ENCODE data around the gene SULT1B1.
"Not testable (repeated sequence)": the region's sequence is repeated elsewhere in the genome, so short reads cannot be mapped to it uniquely, and the experiment has no call there.

SULT1B1 gene

DNA sequence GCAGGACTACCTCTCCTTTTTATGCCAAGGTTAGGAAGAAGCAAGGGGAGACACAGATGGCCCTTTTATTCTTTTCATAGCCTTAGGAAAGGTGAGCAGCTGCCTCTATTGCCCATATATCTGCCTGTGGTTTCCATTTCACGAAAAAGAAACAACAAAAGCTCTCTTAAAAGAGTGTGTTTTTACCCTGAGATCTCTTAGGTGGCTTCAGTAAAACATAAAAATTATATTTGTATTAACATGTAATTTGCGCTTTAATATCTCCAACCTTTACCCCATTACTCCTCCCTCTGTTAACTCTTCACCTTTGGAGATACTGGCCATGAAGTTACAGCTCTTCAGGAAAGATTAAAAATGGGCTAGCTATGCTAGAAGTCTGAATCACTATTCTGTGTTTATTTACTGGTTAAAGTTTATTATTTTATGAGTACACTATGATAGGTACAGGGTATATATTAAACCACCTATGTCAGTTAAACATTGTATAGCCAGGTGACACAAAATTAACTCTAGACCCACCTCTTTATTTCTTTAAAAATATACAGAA lies 15.0 kb upstream of the SULT1B1 start:
- Histone ChIP-seq H3K4me3 (ENCODE audit: low read depth in 1 of 2, low read length in 2 of 2) (no peak overlapping the region), H3K4me1 (ENCODE audit: insufficient read depth, low read length) (no peaks in the 10 kb centered on the region), H3K27ac (ENCODE audit: low read depth, low read length) (no peak overlapping the region), H3K27me3 (ENCODE audit: control insufficient read depth in 1 of 2, insufficient read depth in 2 of 2, low read length in 2 of 2) (no peaks in the 10 kb centered on the region), H3K36me3 (ENCODE audit: insufficient read depth, low read length) (no peaks in the 10 kb centered on the region), H3K9ac (ENCODE audit: low read length) (no peak overlapping the region), H3K9me3 (ENCODE audit: low read length) (no peaks in the 10 kb centered on the region)

- Histone ChIP-seq H3K36me3 (ENCODE audit: insufficient read depth, low read length) (no peaks in the 10 kb centered on the region), H3K4me3 (ENCODE audit: low read depth in 1 of 2, low read length in 2 of 2) (no peak overlapping the region), H3K9me3 (ENCODE audit: low read length) (no peaks in the 10 kb centered on the region), H3K27ac (ENCODE audit: low read depth, low read length) (no peak overlapping the region), H3K9ac (ENCODE audit: low read length) (no peak overlapping the region), H3K27me3 (ENCODE audit: control insufficient read depth in 1 of 2, insufficient read depth in 2 of 2, low read length in 2 of 2) (no peaks in the 10 kb centered on the region), H3K4me1 (ENCODE audit: insufficient read depth, low read length) (no peaks in the 10 kb centered on the region)
Measured at GRCh38 chr4:69773484-69773883, 13.1 kb upstream of the SULT1B1 start.

DNA sequence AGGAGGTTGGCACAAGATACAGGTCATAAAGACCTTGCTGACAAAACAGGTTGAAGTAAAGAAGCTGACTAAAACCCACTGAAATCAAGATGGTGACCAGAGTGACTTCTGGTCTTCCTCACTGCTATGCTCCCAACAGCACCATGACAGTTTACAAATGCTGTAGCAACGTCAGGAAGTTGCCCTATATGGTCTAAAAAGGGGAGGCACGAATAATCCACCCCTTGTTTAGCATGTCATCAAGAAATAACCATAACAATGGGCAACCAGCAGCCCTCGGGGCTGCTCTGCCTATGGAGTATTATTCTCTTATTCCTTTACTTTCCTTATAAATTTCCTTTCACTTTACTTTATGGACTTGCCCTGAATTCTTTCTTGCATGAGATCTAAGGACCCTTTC lies 8.1 kb upstream of the SULT1B1 start:
- H3K9ac ChIP-seq (ENCODE audit: low read length); H3K27ac ChIP-seq (ENCODE audit: low read depth, low read length); H3K36me3 ChIP-seq (ENCODE audit: insufficient read depth, low read length); H3K4me1 ChIP-seq (ENCODE audit: insufficient read depth, low read length); H3K9me3 ChIP-seq (ENCODE audit: low read length); H3K27me3 ChIP-seq (ENCODE audit: control insufficient read depth in 1 of 2, insufficient read depth in 2 of 2, low read length in 2 of 2); H3K4me3 ChIP-seq (ENCODE audit: low read depth in 1 of 2, low read length in 2 of 2): not testable (repeated sequence)

DNA sequence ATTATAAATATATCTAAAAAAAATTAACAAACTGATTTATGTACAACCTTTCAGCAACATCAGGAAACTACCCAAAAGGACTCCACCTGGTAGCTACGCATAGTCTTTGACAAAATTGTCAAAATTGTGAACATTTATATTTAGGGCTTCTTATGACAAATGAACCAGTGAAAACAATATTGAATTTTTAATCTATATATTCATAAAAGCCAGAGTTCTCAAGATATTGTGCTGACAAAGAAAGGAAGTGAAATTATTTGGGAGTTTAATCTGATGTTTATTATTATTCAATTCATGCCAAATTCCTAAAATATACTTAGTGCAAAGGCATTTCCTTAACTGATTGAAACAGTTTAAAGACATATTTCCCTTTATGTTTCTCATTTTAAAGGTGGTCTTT lies 5.3 kb upstream of the SULT1B1 start:
- Histone ChIP-seq H3K4me3 (ENCODE audit: low read depth in 1 of 2, low read length in 2 of 2) (no peak overlapping the region), H3K27ac (ENCODE audit: low read depth, low read length) (no peak overlapping the region), H3K27me3 (ENCODE audit: control insufficient read depth in 1 of 2, insufficient read depth in 2 of 2, low read length in 2 of 2) (no peaks in the 10 kb centered on the region), H3K9me3 (ENCODE audit: low read length) (no peaks in the 10 kb centered on the region), H3K36me3 (ENCODE audit: insufficient read depth, low read length) (no peaks in the 10 kb centered on the region), H3K4me1 (ENCODE audit: insufficient read depth, low read length) (no peaks in the 10 kb centered on the region), H3K9ac (ENCODE audit: low read length) (no peak overlapping the region)

DNA sequence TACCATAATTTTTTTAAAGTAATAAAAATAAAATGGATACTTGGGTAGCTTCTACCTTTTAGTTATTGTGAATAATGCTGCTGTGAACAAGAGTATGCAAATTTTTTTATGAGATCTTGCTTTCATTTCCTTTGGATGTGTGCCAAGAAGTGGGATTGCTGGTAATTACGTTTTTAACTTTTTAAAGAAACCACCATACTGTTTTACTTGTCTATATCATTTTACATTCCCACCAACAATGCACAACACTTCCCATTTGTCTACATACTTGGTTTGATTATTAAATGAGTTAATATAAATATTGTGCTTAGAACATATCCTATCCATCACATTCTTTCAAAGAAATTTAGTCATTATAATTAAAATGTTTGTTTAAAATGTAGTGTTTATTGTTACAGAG lies 3.9 kb upstream of the SULT1B1 start:
- no peaks in the 10 kb centered on the region for H3K9me3 ChIP-seq (ENCODE audit: low read length)
- H3K4me3 ChIP-seq (ENCODE audit: low read depth in 1 of 2, low read length in 2 of 2), result no peak overlapping the region
- no peak overlapping the region for H3K9ac ChIP-seq (ENCODE audit: low read length)
- no peaks in the 10 kb centered on the region for H3K4me1 ChIP-seq (ENCODE audit: insufficient read depth, low read length)
- no peaks in the 10 kb centered on the region for H3K36me3 ChIP-seq (ENCODE audit: insufficient read depth, low read length)
- H3K27me3 ChIP-seq (ENCODE audit: control insufficient read depth in 1 of 2, insufficient read depth in 2 of 2, low read length in 2 of 2), result no peaks in the 10 kb centered on the region
- no peak overlapping the region for H3K27ac ChIP-seq (ENCODE audit: low read depth, low read length)

DNA sequence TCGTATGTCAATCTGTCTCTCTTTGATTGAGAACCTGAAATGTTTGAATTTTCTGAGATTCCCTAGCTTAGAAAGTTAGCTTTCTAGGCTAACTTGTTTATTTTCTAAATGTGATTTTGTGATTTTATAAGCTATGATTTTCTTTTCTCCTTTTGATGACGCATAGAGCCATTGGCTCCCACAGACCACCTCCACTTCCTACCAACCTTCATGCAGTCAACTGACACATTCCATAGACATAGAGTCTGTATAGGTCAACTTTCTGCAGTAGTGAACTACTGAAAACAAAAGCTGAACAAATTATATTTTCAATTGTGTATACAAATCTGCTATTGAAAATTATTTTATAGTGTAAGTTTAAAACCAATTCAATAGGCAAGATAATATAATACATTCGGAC lies 2.8 kb upstream of the SULT1B1 start:
- H3K9ac ChIP-seq (ENCODE audit: low read length), result no peak overlapping the region
- H3K4me3 ChIP-seq (ENCODE audit: low read depth in 1 of 2, low read length in 2 of 2), result no peak overlapping the region
- H3K9me3 ChIP-seq (ENCODE audit: low read length), result no peaks in the 10 kb centered on the region

GRCh38 chr4:69759189-69759604 lies 1.2 kb downstream of the SULT1B1 start:
- Histone ChIP-seq H3K4me3 (ENCODE audit: low read depth in 1 of 2, low read length in 2 of 2) (no peak overlapping the region), H3K27ac (ENCODE audit: low read depth, low read length) (no peak overlapping the region), H3K36me3 (ENCODE audit: insufficient read depth, low read length) (no peaks in the 10 kb centered on the region), H3K9me3 (ENCODE audit: low read length) (no peaks in the 10 kb centered on the region), H3K27me3 (ENCODE audit: control insufficient read depth in 1 of 2, insufficient read depth in 2 of 2, low read length in 2 of 2) (no peaks in the 10 kb centered on the region), H3K4me1 (ENCODE audit: insufficient read depth, low read length) (no peaks in the 10 kb centered on the region), H3K9ac (ENCODE audit: low read length) (no peak overlapping the region)

More for the DNA sequence above, 2.8 kb upstream of the SULT1B1 start:
- no peak overlapping the region for H3K27ac ChIP-seq (ENCODE audit: low read depth, low read length)
- no peaks in the 10 kb centered on the region for H3K27me3 ChIP-seq (ENCODE audit: control insufficient read depth in 1 of 2, insufficient read depth in 2 of 2, low read length in 2 of 2)
- no peaks in the 10 kb centered on the region for H3K36me3 ChIP-seq (ENCODE audit: insufficient read depth, low read length)
- no peaks in the 10 kb centered on the region for H3K4me1 ChIP-seq (ENCODE audit: insufficient read depth, low read length)

DNA sequence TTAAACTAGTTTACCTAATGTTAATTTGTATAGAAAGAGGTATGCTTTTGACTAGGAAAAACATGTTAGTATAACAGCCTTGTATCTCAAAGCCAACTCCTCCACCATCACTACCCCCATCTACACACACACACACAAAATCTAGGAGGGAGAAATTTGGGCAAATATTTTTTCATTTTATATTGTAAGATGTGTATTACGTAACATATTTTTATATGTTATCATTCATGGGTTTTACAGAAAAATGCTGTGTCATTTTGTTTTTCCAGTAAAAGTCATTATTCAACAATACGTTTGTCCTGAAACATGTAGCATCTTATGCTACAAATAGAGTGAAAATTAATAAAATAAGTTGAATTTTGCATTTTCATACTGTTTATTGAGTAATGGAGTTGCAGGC lies 3.0 kb downstream of the SULT1B1 start:
- Histone ChIP-seq H3K9ac (ENCODE audit: low read length) (no peak overlapping the region), H3K9me3 (ENCODE audit: low read length) (no peaks in the 10 kb centered on the region), H3K4me1 (ENCODE audit: insufficient read depth, low read length) (no peaks in the 10 kb centered on the region), H3K27me3 (ENCODE audit: control insufficient read depth in 1 of 2, insufficient read depth in 2 of 2, low read length in 2 of 2) (no peaks in the 10 kb centered on the region), H3K36me3 (ENCODE audit: insufficient read depth, low read length) (no peaks in the 10 kb centered on the region), H3K4me3 (ENCODE audit: low read depth in 1 of 2, low read length in 2 of 2) (no peak overlapping the region), H3K27ac (ENCODE audit: low read depth, low read length) (no peak overlapping the region)

GRCh38 chr4:69754926-69755580 lies 5.4 kb downstream of the SULT1B1 start:
- Histone ChIP-seq H3K9ac (ENCODE audit: low read length) (no peak overlapping the region), H3K27ac (ENCODE audit: low read depth, low read length) (no peak overlapping the region), H3K4me3 (ENCODE audit: low read depth in 1 of 2, low read length in 2 of 2) (no peak overlapping the region)

DNA sequence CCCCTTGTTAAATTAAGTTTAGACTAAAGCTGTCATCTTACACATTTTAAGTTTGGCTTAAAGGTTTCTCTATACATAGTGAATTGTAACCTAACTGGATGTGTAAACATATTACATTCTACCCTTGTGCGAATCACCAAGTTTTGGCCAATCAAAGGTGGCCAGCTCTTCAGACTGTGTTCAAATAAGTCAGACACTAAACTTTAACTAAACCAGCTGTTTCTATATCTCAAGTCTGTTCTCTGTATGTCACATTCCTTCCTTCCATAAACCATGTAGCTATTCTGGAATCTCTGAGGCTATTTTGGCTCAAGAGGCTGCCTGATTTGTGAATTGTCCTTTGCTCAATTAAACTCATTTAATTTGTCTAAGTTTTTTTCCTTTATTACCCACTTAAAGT lies 6.7 kb downstream of the SULT1B1 start:
- no peak overlapping the region for H3K27ac ChIP-seq (ENCODE audit: low read depth, low read length)
- no peaks in the 10 kb centered on the region for H3K27me3 ChIP-seq (ENCODE audit: control insufficient read depth in 1 of 2, insufficient read depth in 2 of 2, low read length in 2 of 2)
- no peak overlapping the region for H3K9ac ChIP-seq (ENCODE audit: low read length)
- H3K36me3 ChIP-seq (ENCODE audit: insufficient read depth, low read length), result no peaks in the 10 kb centered on the region
- no peaks in the 10 kb centered on the region for H3K4me1 ChIP-seq (ENCODE audit: insufficient read depth, low read length)
- no peak overlapping the region for H3K4me3 ChIP-seq (ENCODE audit: low read depth in 1 of 2, low read length in 2 of 2)
- no peaks in the 10 kb centered on the region for H3K9me3 ChIP-seq (ENCODE audit: low read length)

More at GRCh38 chr4:69754926-69755580, 5.4 kb downstream of the SULT1B1 start:
- Histone ChIP-seq H3K27me3 (ENCODE audit: control insufficient read depth in 1 of 2, insufficient read depth in 2 of 2, low read length in 2 of 2) (no peaks in the 10 kb centered on the region), H3K9me3 (ENCODE audit: low read length) (no peaks in the 10 kb centered on the region), H3K4me1 (ENCODE audit: insufficient read depth, low read length) (no peaks in the 10 kb centered on the region), H3K36me3 (ENCODE audit: insufficient read depth, low read length) (no peaks in the 10 kb centered on the region)

DNA sequence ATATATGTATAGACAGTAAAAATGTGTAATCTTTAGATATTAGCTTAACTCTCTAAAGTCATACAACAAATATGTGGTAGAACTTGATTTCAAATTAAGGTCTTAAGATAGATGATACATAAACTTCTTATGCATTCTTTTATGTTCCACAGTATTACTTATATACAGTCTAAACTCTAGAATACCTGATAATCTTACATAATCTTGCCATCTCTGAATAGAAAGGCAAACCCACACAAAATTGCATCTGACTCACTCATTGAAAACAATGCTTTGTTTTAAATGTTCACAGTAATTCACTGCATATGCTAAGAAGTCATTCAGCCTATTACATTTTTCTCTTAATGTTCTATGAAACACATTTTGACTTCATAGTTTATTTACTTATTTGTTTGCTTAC lies 10.1 kb downstream of the SULT1B1 start:
- H3K4me1 ChIP-seq (ENCODE audit: insufficient read depth, low read length), result no peaks in the 10 kb centered on the region
- H3K27ac ChIP-seq (ENCODE audit: low read depth, low read length), result no peak overlapping the region
- no peak overlapping the region for H3K4me3 ChIP-seq (ENCODE audit: low read depth in 1 of 2, low read length in 2 of 2)
- no peaks in the 10 kb centered on the region for H3K9me3 ChIP-seq (ENCODE audit: low read length)
- no peaks in the 10 kb centered on the region for H3K36me3 ChIP-seq (ENCODE audit: insufficient read depth, low read length)
- no peaks in the 10 kb centered on the region for H3K27me3 ChIP-seq (ENCODE audit: control insufficient read depth in 1 of 2, insufficient read depth in 2 of 2, low read length in 2 of 2)
- H3K9ac ChIP-seq (ENCODE audit: low read length), result no peak overlapping the region

- no peaks in the 10 kb centered on the region for H3K36me3 ChIP-seq (ENCODE audit: insufficient read depth, low read length)
- H3K4me1 ChIP-seq (ENCODE audit: insufficient read depth, low read length), result no peaks in the 10 kb centered on the region
- no peak overlapping the region for H3K27ac ChIP-seq (ENCODE audit: low read depth, low read length)
- H3K9me3 ChIP-seq (ENCODE audit: low read length), result no peaks in the 10 kb centered on the region
- no peak overlapping the region for H3K4me3 ChIP-seq (ENCODE audit: low read depth in 1 of 2, low read length in 2 of 2)
- H3K27me3 ChIP-seq (ENCODE audit: control insufficient read depth in 1 of 2, insufficient read depth in 2 of 2, low read length in 2 of 2), result no peaks in the 10 kb centered on the region
- H3K9ac ChIP-seq (ENCODE audit: low read length), result no peak overlapping the region
Measured at GRCh38 chr4:69749771-69750170, 10.6 kb downstream of the SULT1B1 start.

All from muscle layer of colon (tissue), 2 donors.